HG03097 (cell line): ENCODE data around the gene PRLH.

Source experiments
- ATAC-seq: cut with Tn5 transposase; IDR thresholded peaks from one replicate; pipeline ENCODE4 v1.9.1; 2021; ENCODE audit not compliant: unreplicated experiment, low FRiP score

The PRLH gene

GRCh38 chr2:237538901-237539300, 27.5 kb upstream of the PRLH start:
- ATAC-seq: no peak

DNA sequence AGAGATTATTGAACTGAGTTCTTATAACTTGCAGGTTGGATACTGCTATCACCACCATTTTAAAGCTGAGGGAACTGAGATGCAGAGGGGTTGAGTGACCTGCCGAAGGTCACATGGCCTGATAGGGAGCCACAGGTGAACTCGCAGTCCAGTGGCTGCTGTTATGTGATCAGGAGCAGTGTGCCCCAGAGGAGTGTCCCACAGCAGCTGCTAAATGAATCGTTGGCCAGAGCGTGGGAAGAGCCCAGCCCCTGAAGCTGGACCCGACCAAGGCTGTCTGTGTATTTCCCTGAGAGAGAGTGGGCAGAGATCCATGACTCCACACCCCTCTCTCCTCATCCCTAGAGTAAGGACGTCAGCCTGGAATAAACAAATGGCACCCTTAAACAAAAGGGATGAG, 26.7 kb upstream of the PRLH start:
- ATAC-seq: no peak

- no peak for ATAC-seq
These were observed 26.1 kb upstream of the PRLH start for GRCh38 chr2:237540223-237540775.

DNA sequence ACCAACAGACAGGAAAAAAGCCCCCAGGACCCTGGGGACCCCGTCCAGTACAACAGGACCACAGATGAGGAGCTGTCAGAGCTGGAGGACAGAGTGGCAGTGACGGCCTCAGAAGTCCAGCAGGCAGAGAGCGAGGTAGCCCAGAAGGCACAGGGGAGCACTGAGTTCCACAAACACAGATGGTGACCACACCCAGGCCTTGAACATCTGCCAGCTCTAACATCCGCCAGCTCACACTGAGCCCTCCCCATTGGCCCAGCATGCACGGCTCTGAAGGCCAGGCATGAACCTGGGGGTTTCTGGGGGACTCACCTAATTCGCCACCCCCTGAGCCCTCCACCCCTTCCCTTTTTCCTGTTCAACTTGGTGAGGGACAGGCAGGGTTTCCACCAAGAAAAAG, 25.6 kb upstream of the PRLH start:
- ATAC-seq: no peak

GRCh38 chr2:237541243-237541642, 25.1 kb upstream of the PRLH start:
- no peak for ATAC-seq

- ATAC-seq: no peak
These were observed 24.2 kb upstream of the PRLH start for GRCh38 chr2:237542001-237542704.

DNA sequence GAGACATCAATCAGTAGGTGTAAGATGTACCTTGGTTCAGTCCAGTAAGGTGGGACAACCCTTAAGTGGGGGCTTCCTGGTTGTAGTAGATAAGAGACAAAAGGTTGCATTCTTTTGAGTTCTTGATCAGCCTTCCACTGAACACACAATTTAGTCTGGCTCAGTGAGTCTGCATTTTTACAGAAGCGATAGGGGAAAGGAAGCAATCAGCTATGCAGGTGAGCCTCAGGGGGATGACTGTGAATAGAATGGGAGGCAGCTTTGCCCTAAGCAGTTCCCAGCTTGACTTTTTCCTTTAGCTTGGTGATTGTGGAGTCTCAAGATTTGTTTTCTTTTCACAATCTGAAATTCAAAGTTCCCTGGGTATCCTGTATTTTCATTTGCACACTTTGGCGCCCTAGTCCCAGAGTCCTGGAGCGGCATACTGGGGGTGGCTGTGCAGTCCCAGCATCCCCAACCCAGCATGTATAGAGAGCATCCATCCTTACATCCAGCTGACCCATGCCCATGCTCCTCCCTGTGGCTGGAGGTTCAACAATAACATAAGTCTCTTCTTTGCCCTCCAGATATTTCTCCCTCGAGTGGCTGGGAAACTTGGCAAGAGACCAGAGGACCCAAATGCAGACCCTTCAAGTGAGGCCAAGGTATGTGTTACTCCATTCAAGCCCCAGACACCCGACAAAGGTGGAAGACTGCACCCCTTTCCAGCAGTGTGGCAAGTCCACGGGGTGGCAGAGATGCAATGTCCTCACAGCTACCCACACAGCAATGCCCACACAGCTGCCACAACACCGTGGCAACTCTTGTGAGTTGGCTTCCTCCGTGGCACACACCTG, 20.1 kb upstream of the PRLH start:
- no peak for ATAC-seq

GRCh38 chr2:237546876-237547395, 19.4 kb upstream of the PRLH start:
- no peak for ATAC-seq

DNA sequence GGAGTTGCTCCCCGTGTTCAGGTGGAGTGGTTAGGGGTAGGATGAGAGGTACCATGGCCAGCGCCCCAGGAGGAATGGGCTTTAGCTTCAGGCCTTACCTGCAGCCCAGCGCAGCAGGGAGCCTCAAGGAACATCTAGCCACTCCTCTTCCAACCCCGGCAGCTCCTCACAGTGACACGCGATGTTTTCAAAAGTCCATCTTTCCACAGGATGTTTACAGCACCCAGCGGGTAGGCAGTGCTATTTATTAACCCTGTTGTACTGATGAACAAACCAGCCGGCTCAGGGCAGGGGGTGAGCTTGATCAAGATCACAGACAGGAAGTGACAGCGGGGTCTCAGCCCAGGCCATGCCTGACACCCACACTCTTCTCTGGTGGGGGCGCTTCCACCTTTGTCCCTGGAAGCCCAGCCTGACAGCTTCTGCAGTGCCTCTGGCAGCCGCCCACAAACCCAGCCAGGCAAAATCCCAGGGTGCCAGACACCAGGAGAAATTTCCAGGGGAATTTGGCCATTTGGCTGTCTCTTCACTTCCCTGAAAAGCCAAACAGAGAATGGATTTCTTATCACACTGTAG, 18.4 kb upstream of the PRLH start:
- ATAC-seq: no peak

- ATAC-seq: no peak
These were observed 17.2 kb upstream of the PRLH start for GRCh38 chr2:237549216-237549615.

GRCh38 chr2:237549643-237550415, 16.5 kb upstream of the PRLH start:
- ATAC-seq: no peak

DNA sequence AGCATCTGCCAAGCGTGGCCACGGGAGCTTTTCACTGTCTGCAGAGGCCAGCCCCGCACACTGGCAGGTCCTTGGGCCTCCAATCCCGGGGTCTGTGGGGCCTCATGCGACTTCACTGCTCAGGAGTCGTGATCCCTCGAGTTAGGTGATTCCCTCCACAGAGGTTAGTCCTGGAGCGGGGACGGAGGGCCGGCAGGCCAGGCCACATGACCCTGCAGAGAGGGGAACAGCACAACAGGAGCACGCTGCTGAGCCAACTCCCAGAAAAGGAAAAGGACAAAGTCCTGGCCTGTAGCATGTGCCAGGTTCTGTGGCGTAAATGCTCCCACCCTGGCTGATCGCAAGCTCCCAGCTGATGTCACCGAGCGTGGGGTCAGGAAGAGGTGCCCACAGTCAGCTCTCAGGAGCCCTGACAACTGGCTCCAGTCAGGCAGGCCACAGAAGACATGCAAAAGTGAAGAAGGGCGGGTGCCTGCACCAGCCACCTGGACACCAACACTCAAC, 15.3 kb upstream of the PRLH start:
- ATAC-seq: no peak

DNA sequence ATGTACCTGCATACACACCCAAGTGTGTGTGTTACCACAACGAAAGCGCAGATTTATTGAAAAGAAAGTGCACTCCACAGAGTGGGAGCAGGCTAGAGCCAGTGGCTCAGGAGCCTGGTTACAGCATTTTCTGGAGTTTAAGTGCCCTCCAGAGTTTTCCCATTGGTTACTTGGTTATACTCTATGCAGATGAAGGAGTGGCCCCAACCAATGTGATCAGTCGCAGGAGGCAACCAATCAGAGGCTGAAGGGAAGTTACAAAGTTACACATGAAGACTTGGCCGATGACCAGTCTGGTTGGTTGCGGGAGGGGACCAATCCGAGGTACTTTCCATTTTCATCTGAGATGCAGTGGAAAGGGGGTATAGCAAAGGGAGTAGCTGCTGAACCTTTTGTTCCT, 13.5 kb upstream of the PRLH start:
- ATAC-seq: no peak

DNA sequence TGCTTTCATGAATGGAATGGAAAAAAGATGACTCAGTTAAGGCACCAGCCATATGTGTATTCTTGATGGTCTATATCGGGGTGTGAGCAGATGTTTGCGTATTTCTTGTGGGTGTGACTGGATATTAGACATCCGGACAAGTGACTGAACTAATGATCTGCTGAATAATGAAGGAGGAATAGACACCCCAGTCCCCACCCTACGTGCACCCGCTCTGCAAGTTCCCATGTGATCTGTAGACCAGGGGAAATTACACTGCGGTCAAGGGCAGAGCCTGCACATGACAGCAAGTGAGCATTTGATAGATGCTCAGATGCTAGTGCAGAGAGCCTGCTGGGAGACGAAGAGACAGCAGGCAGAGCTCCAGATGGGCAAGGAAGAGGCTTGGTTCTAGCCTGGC, 12.4 kb upstream of the PRLH start:
- ATAC-seq: no peak

DNA sequence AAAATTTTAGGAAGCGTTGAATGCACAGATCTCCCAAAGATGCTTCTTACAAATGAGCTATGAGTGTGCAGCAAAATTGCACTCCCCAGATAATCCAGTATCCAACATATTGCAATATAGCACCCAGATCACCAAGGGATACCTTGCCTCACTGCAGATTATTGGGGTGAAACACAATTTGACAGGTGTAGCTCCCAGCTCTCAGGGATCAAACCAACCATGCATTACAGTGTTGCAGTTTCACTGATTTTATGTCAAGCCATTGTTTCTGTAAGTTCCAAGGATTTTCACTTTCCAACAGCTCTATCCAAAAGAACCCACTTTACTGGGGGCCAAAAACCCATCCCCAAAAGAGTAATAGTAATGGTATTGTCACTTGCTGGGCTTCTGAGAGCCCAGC, 10.8 kb upstream of the PRLH start:
- ATAC-seq: no peak

GRCh38 chr2:237556773-237557632, 9.4 kb upstream of the PRLH start:
- peak; percentile 90 for ATAC-seq

GRCh38 chr2:237557633-237558015, 8.8 kb upstream of the PRLH start:
- ATAC-seq: no peak

DNA sequence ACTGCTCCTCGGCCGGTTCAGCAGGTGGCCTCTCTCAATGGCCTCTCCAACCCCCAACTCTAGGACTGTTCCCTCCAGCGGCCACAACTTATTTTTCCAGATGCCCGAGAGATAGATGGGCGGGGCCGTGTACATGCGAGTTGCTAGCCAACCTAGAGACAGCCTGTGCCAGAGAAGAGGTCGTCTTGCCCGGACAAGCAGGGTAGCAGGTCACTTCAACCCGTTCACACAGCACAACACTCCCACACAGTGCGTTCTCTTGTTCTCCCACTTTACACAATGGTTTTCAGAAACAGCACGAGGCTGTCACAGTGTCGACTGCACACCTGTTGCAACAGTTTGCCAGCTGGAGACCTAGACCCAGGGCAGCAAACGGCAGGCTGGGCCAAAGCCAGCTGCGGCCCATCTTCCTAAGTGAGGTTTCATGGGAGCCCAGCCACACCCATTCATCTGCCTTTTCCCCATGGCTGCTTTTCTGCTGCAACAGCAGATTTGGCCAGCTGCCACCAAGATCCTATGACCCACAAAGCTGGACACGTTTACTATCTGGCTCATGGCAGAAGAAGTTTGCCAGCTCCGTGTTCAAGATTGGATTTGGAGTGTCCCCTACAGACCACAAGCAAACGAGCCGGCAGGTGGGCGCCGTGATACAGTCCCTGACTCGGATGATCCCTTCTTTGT, 7.3 kb upstream of the PRLH start:
- ATAC-seq: no peak

DNA sequence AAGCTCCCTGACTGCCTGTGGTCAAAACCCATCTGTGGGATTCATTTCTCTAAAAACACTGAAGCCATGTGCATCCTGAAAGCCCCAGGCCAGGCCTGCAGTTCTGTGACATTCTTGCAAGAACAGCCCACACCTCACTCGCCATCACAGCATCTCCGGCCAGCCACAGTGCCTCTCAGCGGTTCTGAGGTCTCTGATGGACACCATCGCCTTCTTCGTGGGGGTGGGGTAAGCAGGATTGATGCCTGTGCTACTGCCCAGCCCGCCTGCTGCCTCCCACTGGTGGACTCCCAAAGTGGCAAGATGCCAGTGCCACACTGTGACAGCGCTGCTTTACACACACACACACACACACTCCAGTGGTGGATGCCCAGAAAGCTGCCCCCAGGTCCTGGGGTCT, 5.2 kb upstream of the PRLH start:
- no peak for ATAC-seq
